Urinary bladder (tissue), 4 donors: ENCODE measurements around the gene KLK14. TPM values are rescaled to one million over a fixed set of nuclear protein-coding genes. Genes with fewer than 3 reads are reported as not detected.

Experiments used
- DNase-seq: peaks from one replicate; pipeline ENCODE4 v3.0.0-alpha.2; 2015; ENCODE audit errors: extremely low spot score
- H3K27ac ChIP-seq: one replicate; pipeline ENCODE4 v1.5.1; 2013; ENCODE audit warnings: low read depth, mild to moderate bottlenecking, moderate library complexity
- H3K36me3 ChIP-seq: one replicate; pipeline ENCODE4 v1.6.1; 2013; ENCODE audit warnings: mild to moderate bottlenecking, moderate library complexity; ENCODE audit not compliant: insufficient read depth
- H3K4me1 ChIP-seq: one replicate; pipeline ENCODE4 v1.6.1; 2013; ENCODE audit warnings: mild to moderate bottlenecking, moderate library complexity; ENCODE audit not compliant: insufficient read depth
- H3K4me3 ChIP-seq: one replicate; pipeline ENCODE4 v1.5.1; 2013; ENCODE audit warnings: low read depth, low read length
- WGBS: extraction: QIAGEN DNeasy Blood & Tissue Kit; methylation state at CpG from one replicate; pipeline ENCODE4 v1.1.7; 2013; 5-methylcytosine and 5-hydroxymethylcytosine counted together
- polyA plus RNA-seq: library from polyadenylated mRNA; stranded (reverse); fragments of 200-250 nt; gene quantifications from one replicate; pipeline ENCODE4 v1.2.3, GENCODE V29; 2013
- total RNA-seq: library from RNA; depleted of rRNA; stranded (reverse); fragments of >200 nt; gene quantifications from one replicate; pipeline ENCODE4 v1.2.3, GENCODE V29; 2014
- donor health status: healthy with polysubstance abuse.
- donor health status: healthy.

KLK14 gene
- total and polyA plus RNA-seq, 2 donors = 0.29 TPM; not detected in 1

- Histone ChIP-seq H3K4me3 (no peak overlapping the region), H3K27ac (no peak overlapping the region), H3K36me3 (no peaks in the 10 kb centered on the region), H3K4me1 (no peaks in the 10 kb centered on the region)
- 80% methylated on average over 6 of the region's 6 CpGs for WGBS
- no peak for DNase-seq
These were observed 37.5 kb upstream of the KLK14 start for GRCh38 chr19:51120160-51120559.

GRCh38 chr19:51119611-51120010, 36.9 kb upstream of the KLK14 start:
- no peaks in the 10 kb centered on the region for H3K36me3 ChIP-seq
- H3K4me1 ChIP-seq = no peaks in the 10 kb centered on the region
- H3K4me3 ChIP-seq = no peak overlapping the region
- WGBS = 77% methylated on average over 6 of the region's 6 CpGs
- DNase-seq = no peak
- no peak overlapping the region for H3K27ac ChIP-seq

- no peak for DNase-seq
- Histone ChIP-seq H3K4me1 (no peaks in the 10 kb centered on the region), H3K4me3 (no peak overlapping the region), H3K27ac (no peak overlapping the region), H3K36me3 (no peaks in the 10 kb centered on the region)
- WGBS = 49% methylated on average over 4 of the region's 4 CpGs
These were observed 36.4 kb upstream of the KLK14 start for GRCh38 chr19:51119101-51119500.

- Histone ChIP-seq H3K36me3 (no peaks in the 10 kb centered on the region), H3K4me1 (no peaks in the 10 kb centered on the region), H3K4me3 (no peak overlapping the region), H3K27ac (no peak overlapping the region)
- no peak for DNase-seq
- 74% methylated on average over 6 of the region's 6 CpGs for WGBS
These were observed 34.1 kb upstream of the KLK14 start for GRCh38 chr19:51116736-51117286.

- WGBS = 78% methylated on average over 6 of the region's 6 CpGs
- H3K4me1 ChIP-seq = no peaks in the 10 kb centered on the region
- no peak for DNase-seq
- no peak overlapping the region for H3K27ac ChIP-seq
- H3K36me3 ChIP-seq = no peaks in the 10 kb centered on the region
- H3K4me3 ChIP-seq = no peak overlapping the region
These were observed 31.5 kb upstream of the KLK14 start for GRCh38 chr19:51114087-51114729.

- H3K27ac ChIP-seq = no peak overlapping the region
- no peak overlapping the region for H3K4me3 ChIP-seq
- H3K36me3 ChIP-seq = no peaks in the 10 kb centered on the region
- 41% methylated on average over 6 of the region's 6 CpGs for WGBS
- DNase-seq = no peak
- peaks cover 2% of the 10 kb centered on the region for H3K4me1 ChIP-seq
These were observed 28.9 kb upstream of the KLK14 start for GRCh38 chr19:51111606-51112005.

- no peak overlapping the region for H3K4me3 ChIP-seq
- no peak overlapping the region for H3K27ac ChIP-seq
- H3K36me3 ChIP-seq = no peaks in the 10 kb centered on the region
- 75% methylated on average over 1 of the region's 1 CpG for WGBS
- peaks cover 2% of the 10 kb centered on the region for H3K4me1 ChIP-seq
- no peak for DNase-seq
These were observed 27.9 kb upstream of the KLK14 start for GRCh38 chr19:51110666-51110971.

- no peaks in the 10 kb centered on the region for H3K36me3 ChIP-seq
- H3K4me1 ChIP-seq = peaks cover 2% of the 10 kb centered on the region
- H3K27ac ChIP-seq = no peak overlapping the region
- H3K4me3 ChIP-seq = peak overlapping the region; percentile 65
- no peak for DNase-seq
- WGBS = 2% methylated on average over 15 of the region's 15 CpGs
These were observed 26.1 kb upstream of the KLK14 start for GRCh38 chr19:51108805-51109146.

GRCh38 chr19:51108066-51108804, 25.5 kb upstream of the KLK14 start, which contains the start of gene CTU1:
Gene CTU1, minus strand, starts transcription at chr19:51108409. Its CDS starts 3,840 bp downstream, at chr19:51104569.
- under 1% methylated on average over 43 of the region's 43 CpGs for WGBS
- peak; percentile 97 for DNase-seq
- peaks cover 2% of the 10 kb centered on the region for H3K4me1 ChIP-seq

GRCh38 chr19:51107406-51108065, 24.8 kb upstream of the KLK14 start:
- no peak for DNase-seq
- WGBS = 17% methylated on average over 18 of the region's 18 CpGs
- Histone ChIP-seq H3K36me3 (no peaks in the 10 kb centered on the region), H3K27ac (no peak overlapping the region), H3K4me1 (peaks cover 2% of the 10 kb centered on the region), H3K4me3 (peak overlapping the region; percentile 65)

More at GRCh38 chr19:51108066-51108804, 25.5 kb upstream of the KLK14 start, which contains the start of gene CTU1:
- Histone ChIP-seq H3K27ac (no peak within 1 kb of the TSS), H3K4me3 (peak within 1 kb of the TSS; percentile 65), H3K36me3 (no peaks in the 10 kb centered on the region)

- Histone ChIP-seq H3K4me1 (peaks cover 2% of the 10 kb centered on the region), H3K36me3 (no peaks in the 10 kb centered on the region), H3K4me3 (no peak overlapping the region), H3K27ac (no peak overlapping the region)
- 79% methylated on average over 49 of the region's 49 CpGs for WGBS
- no peak for DNase-seq
These were observed 21.2 kb upstream of the KLK14 start for GRCh38 chr19:51103926-51104341.

GRCh38 chr19:51102991-51103390, 20.3 kb upstream of the KLK14 start:
- H3K36me3 ChIP-seq = no peaks in the 10 kb centered on the region
- no peaks in the 10 kb centered on the region for H3K4me1 ChIP-seq
- WGBS = 81% methylated on average over 7 of the region's 7 CpGs

GRCh38 chr19:51101171-51101865, 18.6 kb upstream of the KLK14 start:
- Histone ChIP-seq H3K27ac (no peak overlapping the region), H3K4me1 (no peaks in the 10 kb centered on the region), H3K36me3 (no peaks in the 10 kb centered on the region)

More at GRCh38 chr19:51102991-51103390, 20.3 kb upstream of the KLK14 start:
- no peak for DNase-seq
- H3K4me3 ChIP-seq = no peak overlapping the region
- H3K27ac ChIP-seq = no peak overlapping the region

More at GRCh38 chr19:51101171-51101865, 18.6 kb upstream of the KLK14 start:
- no peak overlapping the region for H3K4me3 ChIP-seq
- WGBS = 56% methylated on average over 5 of the region's 5 CpGs
- no peak for DNase-seq
